Endothelial cell of umbilical vein (primary cell): ENCODE results near the gene RAB7B. TPM values are rescaled to one million over a fixed set of nuclear protein-coding genes. Genes with fewer than 3 reads are reported as not detected.

Experiments used
- BruUV-seq: library from RNA; stranded (reverse); fragments of 400-500 nt; replicated peaks from 2 replicates; lab custom pipeline; 2021; lab: Mats Ljungman, UMichigan
- CTCF ChIA-PET: fragments of 300-600, 350-600 bp; sonication (Branson Sonifier 250); formaldehyde crosslinking; loops from one replicate; lab custom pipeline; 2021; ENCODE audit warnings: antibody characterized with exemption, inconsistent platforms; lab: Charles Lee
- POLR2A ChIA-PET: fragments of 300-600, 350-600 bp; sonication (Branson Sonifier 250); formaldehyde crosslinking; loops from one replicate; lab custom pipeline; 2021; ENCODE audit warnings: antibody characterized with exemption, inconsistent platforms; lab: Charles Lee
- DNase-seq: peaks from one replicate; pipeline ENCODE4 v3.0.0-alpha.2; 2011; ENCODE audit warnings: low read depth, low spot score
- FAIRE-seq: peaks from 2 replicates; lab custom pipeline; 2011; peaks lifted over from hg19 to GRCh38; lab: Jason Lieb, UNC
- H2AFZ ChIP-seq: 2 replicates; pipeline ENCODE4 v1.6.0; 2012; ENCODE audit warnings: low read depth, low read length, control low read depth, inconsistent platforms
- H3K27ac ChIP-seq: 2 replicates; pipeline ENCODE4 v1.5.1; 2011; ENCODE audit warnings: low read depth, mild to moderate bottlenecking, control low read depth, low read length, moderate library complexity; ENCODE audit not compliant: insufficient read depth
- H3K27me3 ChIP-seq, 2 experiments: 2 replicates each; pipeline versions ENCODE4 v1.6.0 to v1.6.1; 2011; ENCODE audit warnings: low read length in 2 of 2, mixed read lengths in 1 of 2; ENCODE audit not compliant: control insufficient read depth in 2 of 2, insufficient read depth in 2 of 2
- H3K36me3 ChIP-seq, 2 experiments: 2 replicates in 1 of 2; 3 replicates in 1 of 2; pipeline ENCODE4 v1.5.1; 2011; ENCODE audit warnings: low read length in 2 of 2, mild to moderate bottlenecking in 1 of 2, moderate library complexity in 1 of 2; ENCODE audit not compliant: control insufficient read depth in 2 of 2, insufficient read depth in 2 of 2; ENCODE audit errors: extremely low read depth in 1 of 2
- H3K4me1 ChIP-seq: 3 replicates; pipeline ENCODE4 v1.5.1; 2011; ENCODE audit warnings: mild to moderate bottlenecking, low read length; ENCODE audit not compliant: control insufficient read depth, insufficient read depth; ENCODE audit errors: extremely low read depth
- H3K4me2 ChIP-seq: 2 replicates; pipeline ENCODE4 v1.6.1; 2011; ENCODE audit warnings: low read length, control low read depth, mixed read lengths; ENCODE audit not compliant: insufficient read depth
- H3K4me3 ChIP-seq, 3 experiments: fragments of 200-600 bp in 1 of 3; sonication (generic), shearing (Covaris generic) in 1 of 3; replicated peaks in 1 of 3; 2 replicates each; pipeline ENCODE4 v1.5.1; 2011 to 2016; ENCODE audit warnings: control low read depth in 3 of 3, low read length in 3 of 3, mild to moderate bottlenecking in 2 of 3, inconsistent platforms in 1 of 3, low read depth in 1 of 3, moderate library complexity in 1 of 3; ENCODE audit not compliant: insufficient read depth in 1 of 3
- H3K79me2 ChIP-seq: 2 replicates; pipeline ENCODE4 v1.6.0; 2012; ENCODE audit warnings: low read length, inconsistent platforms; ENCODE audit not compliant: control insufficient read depth, insufficient read depth
- H3K9ac ChIP-seq: replicated peaks from 2 replicates; pipeline ENCODE3; 2011; ENCODE audit warnings: low read length, control low read depth; ENCODE audit not compliant: insufficient read depth; ENCODE audit errors: extremely low read depth
- H3K9me1 ChIP-seq: replicated peaks from 3 replicates; pipeline ENCODE4 v1.6.0; 2011; ENCODE audit warnings: mild to moderate bottlenecking, low read length; ENCODE audit not compliant: control insufficient read depth, insufficient read depth; ENCODE audit errors: extremely low read depth
- H3K9me3 ChIP-seq: replicated peaks from 2 replicates; pipeline ENCODE4 v1.5.1; 2012; ENCODE audit warnings: low read length, inconsistent platforms; ENCODE audit not compliant: control insufficient read depth, insufficient read depth
- H4K20me1 ChIP-seq: replicated peaks from 2 replicates; pipeline ENCODE3; 2011; ENCODE audit warnings: mild to moderate bottlenecking, low read length; ENCODE audit not compliant: control insufficient read depth, insufficient read depth; ENCODE audit errors: extremely low read depth
- CTCF ChIP-seq, 2 donors: IDR thresholded peaks; 1 replicate in 1 of 2; 2 replicates in 1 of 2; pipeline ENCODE4 v1.5.1; 2011; ENCODE audit warnings: low read length in 2 of 2, mild to moderate bottlenecking in 2 of 2, moderate library complexity in 2 of 2, control low read depth in 1 of 2, inconsistent platforms in 1 of 2, low read depth in 1 of 2; ENCODE audit not compliant: insufficient read depth in 1 of 2; ENCODE audit errors: extremely low read depth in 1 of 2
- EZH2 ChIP-seq: IDR thresholded peaks from 2 replicates; pipeline ENCODE4 v1.6.1; 2012; ENCODE audit warnings: borderline replicate concordance, low read depth, mild to moderate bottlenecking, moderate library complexity, low read length, inconsistent platforms; ENCODE audit not compliant: severe bottlenecking
- FOS ChIP-seq: IDR thresholded peaks from 2 replicates; pipeline ENCODE4 v1.6.1; 2011; ENCODE audit warnings: mild to moderate bottlenecking, low read length, moderate library complexity, borderline replicate concordance; ENCODE audit not compliant: insufficient read depth
- GATA2 ChIP-seq: IDR thresholded peaks from 2 replicates; pipeline ENCODE4 v1.7.0; 2011; ENCODE audit warnings: low read depth, mild to moderate bottlenecking, moderate library complexity, mixed read lengths, low read length; ENCODE audit not compliant: insufficient read length, insufficient read depth
- JUN ChIP-seq: IDR thresholded peaks from 2 replicates; pipeline ENCODE4 v1.6.1; 2011; ENCODE audit warnings: borderline replicate concordance, low read depth; ENCODE audit not compliant: insufficient read length, insufficient read depth
- MAX ChIP-seq: IDR thresholded peaks from 2 replicates; pipeline ENCODE4 v1.6.1; 2011; ENCODE audit not compliant: insufficient read depth, insufficient read length
- MYC ChIP-seq: IDR thresholded peaks from one replicate; pipeline ENCODE4 v1.6.1; 2011; ENCODE audit warnings: mild to moderate bottlenecking, low read depth, low read length
- POLR2A ChIP-seq: IDR thresholded peaks from 2 replicates; pipeline ENCODE4 v1.6.1; 2012; ENCODE audit warnings: low read depth, mild to moderate bottlenecking, control low read depth, low read length
- POLR2AphosphoS5 ChIP-seq: IDR thresholded peaks from 2 replicates; pipeline ENCODE4 v1.6.1; 2012; ENCODE audit warnings: low read depth, mild to moderate bottlenecking, control low read depth, low read length, moderate library complexity; ENCODE audit not compliant: insufficient read depth
- dilution Hi-C: fragments of 300-500 bp; cut with MboI; formaldehyde crosslinking; loops from one replicate; pipeline ENCODE4 v1.15.0; 2019; ENCODE audit warnings: low sequenced_read_pairs; ENCODE audit not compliant: extremely low pct_ligation_motif_present
- intact Hi-C: fragments of 100-400 bp; cut with micrococcal nuclease; formaldehyde crosslinking; loops from one replicate; pipeline ENCODE4 v1.10.0; 2022
- polyA plus RNA-seq, 4 experiments: library from polyadenylated mRNA; depleted of rRNA in 3 of 4; stranded (reverse) in 3 of 4; unstranded in 1 of 4; fragments of >200 nt; gene quantifications; 2 replicates each; pipeline versions ENCODE4 v1.2.1 to v1.2.3, GENCODE V29; 2011 to 2012; ENCODE audit warnings: missing spikeins in 1 of 4
- total RNA-seq: library from RNA; stranded (reverse); gene quantifications from 2 replicates; pipeline ENCODE4 v1.2.3, GENCODE V29; 2021

The RAB7B gene
- total and polyA plus RNA-seq, 2 donors (not counting 3 experiments of a cell fraction or from before 2014, with no cell fraction given): 0.15 TPM; not detected in 1

- peaks cover 11% of the 10 kb centered on the region for H3K4me1 ChIP-seq
- H3K9me1 ChIP-seq: no peaks in the 10 kb centered on the region
- no peaks in the 10 kb centered on the region for H4K20me1 ChIP-seq
- no peaks in the 10 kb centered on the region for H3K79me2 ChIP-seq
- BruUV-seq: no TSS peak
- H3K4me3 ChIP-seq: no peak overlapping the region
- FAIRE-seq: no peak
- H3K36me3 ChIP-seq: no peaks in the 10 kb centered on the region
- H3K4me2 ChIP-seq: no peak overlapping the region
- H3K27ac ChIP-seq: no peak overlapping the region
- no peak for DNase-seq
- ChIA-PET CTCF (interaction anchor here (1.1 to 4.0 kb wide), 4 partner anchors 13 to 31 kb away, joined by 3 to 66 read pairs (median 4); no protein-coding TSS in a partner anchor), POLR2A (no interaction called here)
- TF ChIP-seq FOS: no peak
- no peak for TF ChIP-seq JUN
- TF ChIP-seq MAX: no peak
- TF ChIP-seq CTCF (IDR thresholded peaks at IDR 0.05; ENCODE audit: extremely low read depth in 1 of 2, insufficient read depth in 1 of 2, low read depth in 1 of 2, low read length in 2 of 2): no peak
- TF ChIP-seq MYC: no peak
- TF ChIP-seq EZH2: no peak
- TF ChIP-seq POLR2AphosphoS5: no peak
- no peak for TF ChIP-seq GATA2
- no peak for TF ChIP-seq POLR2A
- dilution Hi-C loops (no loop called here), intact Hi-C loops (no loop called here)
- no peaks in the 10 kb centered on the region for H3K9me3 ChIP-seq
- H3K9ac ChIP-seq: no peak overlapping the region
- no peak overlapping the region for H2AFZ ChIP-seq
- H3K27me3 ChIP-seq: peaks cover 14 to 19% of the 10 kb centered on the region in 2 experiments
Measured at GRCh38 chr1:205950280-205950679, 52.9 kb downstream of the RAB7B start.
